HepG2 (cell line): Measurements from ENCODE around the gene MAFB. TPM values are rescaled to one million over a fixed set of nuclear protein-coding genes. Genes with fewer than 3 reads are reported as not detected.

Source experiments
- BCL6 ChIP-seq: IDR thresholded peaks from 2 replicates; pipeline ENCODE4 v1.6.1; 2016; ENCODE audit warnings: missing genetic modification reagents, missing compliant biosample characterization
- GFI1 ChIP-seq: sonication (generic); formaldehyde crosslinking; IDR thresholded peaks from 2 replicates; pipeline ENCODE4 v1.5.0; 2020; ENCODE audit warnings: missing genetic modification reagents, mild to moderate bottlenecking, borderline replicate concordance
- KDM3A ChIP-seq: IDR thresholded peaks from 2 replicates; pipeline ENCODE4 v1.6.1; 2018; ENCODE audit warnings: low read depth, missing compliant biosample characterization
- MEIS2 ChIP-seq: sonication (generic); formaldehyde crosslinking; IDR thresholded peaks from 2 replicates; pipeline ENCODE4 v1.9.0; 2021; ENCODE audit warnings: mild to moderate bottlenecking, missing genetic modification reagents
- MIER3 ChIP-seq: IDR thresholded peaks from 2 replicates; pipeline ENCODE4 v1.6.1; 2016; ENCODE audit warnings: missing compliant biosample characterization, borderline replicate concordance
- NFYC ChIP-seq: IDR thresholded peaks from 2 replicates; pipeline ENCODE4 v1.6.1; 2016; ENCODE audit warnings: missing genetic modification reagents, missing compliant biosample characterization
- PHB2 ChIP-seq: fragments of 450-650 bp; IDR thresholded peaks from 2 replicates; pipeline ENCODE4 v1.6.1; 2018; ENCODE audit not compliant: partially characterized antibody
- PHF21A ChIP-seq: sonication (generic); formaldehyde crosslinking; IDR thresholded peaks from 2 replicates; pipeline ENCODE4 v1.5.0; 2020; ENCODE audit warnings: mild to moderate bottlenecking, missing genetic modification reagents
- RAD21 ChIP-seq: fragments of 450-650 bp; formaldehyde crosslinking; IDR thresholded peaks from 2 replicates; pipeline ENCODE4 v1.5.0; 2020; ENCODE audit warnings: mild to moderate bottlenecking
- RXRB ChIP-seq: IDR thresholded peaks from 2 replicates; pipeline ENCODE4 v1.6.1; 2016; ENCODE audit warnings: borderline replicate concordance, missing genetic modification reagents, missing compliant biosample characterization
- SRF ChIP-seq: IDR thresholded peaks from 2 replicates; pipeline ENCODE4 v1.6.1; 2011; ENCODE audit warnings: mild to moderate bottlenecking, low read depth, low read length, moderate library complexity
- TFAP4 ChIP-seq: sonication (generic); IDR thresholded peaks from 2 replicates; pipeline ENCODE4 v1.6.1; 2016; ENCODE audit warnings: low read depth, borderline replicate concordance
- ZNF17 ChIP-seq: sonication (generic); formaldehyde crosslinking; IDR thresholded peaks from 2 replicates; pipeline ENCODE4 v1.5.0; 2020; ENCODE audit warnings: mild to moderate bottlenecking, missing genetic modification reagents
- ZNF317 ChIP-seq: sonication (generic); formaldehyde crosslinking; IDR thresholded peaks from 2 replicates; pipeline ENCODE4 v1.5.0; 2020; ENCODE audit warnings: mild to moderate bottlenecking, missing genetic modification reagents
- ZNF430 ChIP-seq: sonication (generic); formaldehyde crosslinking; IDR thresholded peaks from 2 replicates; pipeline ENCODE4 v1.9.0; 2021; ENCODE audit warnings: mild to moderate bottlenecking, missing genetic modification reagents
- ZNF432 ChIP-seq: sonication (generic); formaldehyde crosslinking; IDR thresholded peaks from 2 replicates; pipeline ENCODE4 v1.5.0; 2020; ENCODE audit warnings: missing genetic modification reagents, mild to moderate bottlenecking, borderline replicate concordance
- ZNF44 ChIP-seq: sonication (generic); formaldehyde crosslinking; IDR thresholded peaks from 2 replicates; pipeline ENCODE4 v1.5.1; 2020; ENCODE audit warnings: mild to moderate bottlenecking, missing genetic modification reagents
- ZNF503 ChIP-seq: sonication (generic); formaldehyde crosslinking; IDR thresholded peaks from 2 replicates; pipeline ENCODE4 v1.4.0; 2020; ENCODE audit warnings: missing genetic modification reagents
- ZNF550 ChIP-seq: sonication (generic); formaldehyde crosslinking; IDR thresholded peaks from 2 replicates; pipeline ENCODE4 v1.4.0; 2020; ENCODE audit warnings: mild to moderate bottlenecking, missing genetic modification reagents, borderline replicate concordance
- ZNF605 ChIP-seq: sonication (generic); formaldehyde crosslinking; IDR thresholded peaks from 2 replicates; pipeline ENCODE4 v1.8.0; 2022; ENCODE audit warnings: mild to moderate bottlenecking, missing genetic modification reagents
- ZSCAN25 ChIP-seq: sonication (generic); formaldehyde crosslinking; IDR thresholded peaks from 2 replicates; pipeline ENCODE4 v1.8.0; 2022; ENCODE audit warnings: mild to moderate bottlenecking, missing genetic modification reagents
- polyA plus RNA-seq, 8 experiments: library from polyadenylated mRNA; depleted of rRNA in 3 of 8; stranded (reverse) in 7 of 8; unstranded in 1 of 8; fragments of >200 nt; fragmentation: Illumina TruSeq in 4 of 8; extraction: Trizol in 4 of 8; gene quantifications; 2 replicates each; pipeline versions ENCODE4 v1.2.1 to v1.2.3, GENCODE V29; 2011 to 2016; ENCODE audit warnings: low read depth in 4 of 8, missing spikeins in 1 of 8, mixed read lengths in 1 of 8; ENCODE audit not compliant: insufficient read depth in 1 of 8
- total RNA-seq, 5 experiments: library from RNA; depleted of rRNA; stranded (reverse); fragments of >200 nt; fragmentation: Illumina TruSeq; extraction: Trizol; gene quantifications; 2 replicates each; pipeline ENCODE4 v1.2.3, GENCODE V29; 2016; ENCODE audit warnings: low read depth in 1 of 5
- TF ChIP-seq, protein P1 (sequence below): IDR thresholded peaks from 2 replicates; pipeline ENCODE4 v1.6.1; 2016
- TF ChIP-seq, protein P2 (sequence below): sonication (generic); formaldehyde crosslinking; IDR thresholded peaks from 2 replicates; pipeline ENCODE4 v1.4.0; 2020; ENCODE audit warnings: missing genetic modification reagents, borderline replicate concordance

MAFB gene
- total and polyA plus RNA-seq, 2 of the 13 experiments (the other 11 are each of a cell fraction or from before 2014, with no cell fraction given) = 0.08 to 0.11 TPM

GRCh38 chr20:40682104-40682981, 6.7 kb downstream of the MAFB start (continued):
- peak; percentile 38; the same call in 1 of the 2 replicates for TF ChIP-seq TFAP4
- TF ChIP-seq ZNF430 (CRISPR knock-in tag) = peak; percentile 97
- TF ChIP-seq GFI1 (CRISPR knock-in tag) = 0 out of 2 replicates have a peak, but pooled peaks have one; percentile 69
- peak; percentile 78; the same call in 1 of the 2 replicates for TF ChIP-seq RXRB (CRISPR knock-in tag)
- peak; percentile 98 for TF ChIP-seq PHF21A (CRISPR knock-in tag)
- no peak for TF ChIP-seq ZNF432 (CRISPR knock-in tag)
- TF ChIP-seq PHB2 = no peak
- peak; percentile 91 for TF ChIP-seq ZNF605 (CRISPR knock-in tag)
- TF ChIP-seq, protein P1, sequence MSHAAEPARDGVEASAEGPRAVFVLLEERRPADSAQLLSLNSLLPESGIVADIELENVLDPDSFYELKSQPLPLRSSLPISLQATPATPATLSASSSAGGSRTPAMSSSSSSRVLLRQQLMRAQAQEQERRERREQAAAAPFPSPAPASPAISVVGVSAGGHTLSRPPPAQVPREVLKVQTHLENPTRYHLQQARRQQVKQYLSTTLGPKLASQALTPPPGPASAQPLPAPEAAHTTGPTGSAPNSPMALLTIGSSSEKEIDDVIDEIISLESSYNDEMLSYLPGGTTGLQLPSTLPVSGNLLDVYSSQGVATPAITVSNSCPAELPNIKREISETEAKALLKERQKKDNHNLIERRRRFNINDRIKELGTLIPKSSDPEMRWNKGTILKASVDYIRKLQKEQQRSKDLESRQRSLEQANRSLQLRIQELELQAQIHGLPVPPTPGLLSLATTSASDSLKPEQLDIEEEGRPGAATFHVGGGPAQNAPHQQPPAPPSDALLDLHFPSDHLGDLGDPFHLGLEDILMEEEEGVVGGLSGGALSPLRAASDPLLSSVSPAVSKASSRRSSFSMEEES = peak; percentile 20; the same call in 1 of the 2 replicates
- TF ChIP-seq KDM3A (CRISPR knock-in tag) = peak; percentile 51; the same call in 1 of the 2 replicates
- 0 out of 2 replicates have a peak, but pooled peaks have one; percentile 23 for TF ChIP-seq ZNF550 (CRISPR knock-in tag)
- 0 out of 2 replicates have a peak, but pooled peaks have one; percentile 60 for TF ChIP-seq ZSCAN25
- 0 out of 2 replicates have a peak, but pooled peaks have one; percentile 17 for TF ChIP-seq SRF
- TF ChIP-seq MEIS2 (CRISPR knock-in tag) = peak; percentile 63; the same call in 1 of the 2 replicates
- TF ChIP-seq ZNF503 (CRISPR knock-in tag) = peak; percentile 69
- TF ChIP-seq, protein P2, sequence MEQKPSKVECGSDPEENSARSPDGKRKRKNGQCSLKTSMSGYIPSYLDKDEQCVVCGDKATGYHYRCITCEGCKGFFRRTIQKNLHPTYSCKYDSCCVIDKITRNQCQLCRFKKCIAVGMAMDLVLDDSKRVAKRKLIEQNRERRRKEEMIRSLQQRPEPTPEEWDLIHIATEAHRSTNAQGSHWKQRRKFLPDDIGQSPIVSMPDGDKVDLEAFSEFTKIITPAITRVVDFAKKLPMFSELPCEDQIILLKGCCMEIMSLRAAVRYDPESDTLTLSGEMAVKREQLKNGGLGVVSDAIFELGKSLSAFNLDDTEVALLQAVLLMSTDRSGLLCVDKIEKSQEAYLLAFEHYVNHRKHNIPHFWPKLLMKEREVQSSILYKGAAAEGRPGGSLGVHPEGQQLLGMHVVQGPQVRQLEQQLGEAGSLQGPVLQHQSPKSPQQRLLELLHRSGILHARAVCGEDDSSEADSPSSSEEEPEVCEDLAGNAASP (CRISPR knock-in tag) = peak; percentile 80
- no peak for TF ChIP-seq ZNF317 (CRISPR knock-in tag)
- no peak for TF ChIP-seq RAD21
- no peak for TF ChIP-seq ZNF17 (CRISPR knock-in tag)
- peak; percentile 53; the same call in 1 of the 2 replicates for TF ChIP-seq BCL6
- peak; percentile 67; the same call in 1 of the 2 replicates for TF ChIP-seq MIER3 (CRISPR knock-in tag)
- peak; percentile 85 for TF ChIP-seq ZNF44 (CRISPR knock-in tag)
- TF ChIP-seq NFYC = no peak
